ENCODE data around the gene MAGI3.
A peak's percentile ranks its signal among the peaks of the same experiment; 100 is the strongest.

MAGI3 gene

GRCh38 chr1:113734357-113735055 is 344.2 kb downstream of the MAGI3 start:
- H3K4me3 ChIP-seq (ENCODE audit: low read depth, low read length) = no peak overlapping the region
- DNase-seq (ENCODE audit: low read depth) = peak; percentile 12
- TF ChIP-seq CTCF (conservative IDR thresholded peaks at IDR 0.05; ENCODE audit: low read depth, low read length) = no peak
